ENCODE measurements around the gene PCNX4.
A peak's percentile ranks its signal among the peaks of the same experiment; 100 is the strongest.
"Not testable (repeated sequence)": the region's sequence is repeated elsewhere in the genome, so short reads cannot be mapped to it uniquely, and the experiment has no call there.

Gene PCNX4

DNA sequence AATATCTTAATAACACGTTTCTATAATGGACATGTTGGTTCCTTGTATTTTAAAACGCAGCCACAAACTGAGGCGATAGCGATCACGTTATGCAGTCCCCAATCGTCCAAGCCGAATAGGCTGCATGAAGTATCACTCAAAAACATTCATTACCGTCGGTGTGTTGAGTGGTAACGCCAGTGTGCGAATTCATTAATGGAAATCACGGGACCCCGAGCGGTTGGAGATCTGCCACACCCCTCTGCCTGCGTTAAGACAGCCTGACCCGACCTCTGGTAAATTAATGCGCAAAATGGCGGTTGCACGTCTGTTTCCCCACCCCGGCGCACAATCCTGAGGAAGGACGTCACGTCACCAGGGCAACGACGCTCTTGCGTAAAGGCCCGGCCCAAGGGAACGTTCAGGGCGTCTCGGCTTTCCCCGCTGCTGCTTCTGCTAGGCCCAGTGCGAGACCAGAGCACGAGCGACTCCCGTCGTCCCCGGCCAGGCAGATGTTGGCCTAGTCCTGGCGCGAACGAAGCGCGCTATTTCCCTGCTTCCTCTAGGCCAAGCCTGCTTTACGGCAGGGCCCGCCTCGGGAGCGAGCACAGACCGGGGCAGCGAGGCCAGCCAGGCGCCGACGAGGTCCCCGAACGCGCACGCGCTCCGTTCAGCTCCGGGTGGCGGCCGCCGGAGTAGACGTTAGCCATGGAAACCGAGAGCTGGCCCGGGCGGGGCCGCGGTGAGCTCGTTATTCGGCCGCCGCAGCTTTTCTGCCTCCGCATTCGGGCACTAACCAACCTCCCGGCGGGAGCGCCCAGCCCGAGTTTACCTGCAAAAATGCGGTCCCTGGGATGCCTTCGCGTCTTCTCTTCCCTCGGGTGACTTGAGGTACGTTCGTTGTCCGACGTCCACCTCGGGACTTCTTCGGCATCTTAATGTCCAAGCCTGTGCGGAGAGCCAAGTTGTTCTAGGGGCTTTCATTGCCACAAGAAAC, at the start of gene PCNX4:
Gene PCNX4 (plus strand): TSS at position 374 of the 976 bp plus-strand sequence. CDS start 15,716 bp downstream, outside the sequence.
- peak; percentile 86 to 92 for DNase-seq (ENCODE audit: low read depth in 1 of 2, low spot score in 1 of 2)

DNA sequence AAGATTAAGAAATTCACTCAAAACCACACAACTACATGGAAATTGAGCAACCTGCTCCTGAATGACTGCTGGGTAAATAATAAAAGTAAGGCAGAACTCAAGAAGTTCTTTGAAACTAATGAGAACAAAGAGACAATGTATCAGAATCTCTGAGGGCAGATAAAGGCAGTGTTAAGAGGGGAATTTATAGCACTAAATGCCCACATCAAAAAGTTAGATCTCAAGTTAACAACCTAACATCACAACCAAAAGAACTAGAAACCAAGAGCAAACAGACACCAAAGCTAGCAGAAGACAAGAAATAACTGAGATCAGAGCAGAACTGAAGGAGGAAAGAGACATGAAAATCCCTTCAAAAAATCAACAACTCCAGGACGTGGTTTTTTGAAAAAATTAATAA, 43.7 kb upstream of the PCNX4 start:
- DNase-seq (ENCODE audit: low read depth in 1 of 2, low spot score in 1 of 2), result not testable (repeated sequence)

DNA sequence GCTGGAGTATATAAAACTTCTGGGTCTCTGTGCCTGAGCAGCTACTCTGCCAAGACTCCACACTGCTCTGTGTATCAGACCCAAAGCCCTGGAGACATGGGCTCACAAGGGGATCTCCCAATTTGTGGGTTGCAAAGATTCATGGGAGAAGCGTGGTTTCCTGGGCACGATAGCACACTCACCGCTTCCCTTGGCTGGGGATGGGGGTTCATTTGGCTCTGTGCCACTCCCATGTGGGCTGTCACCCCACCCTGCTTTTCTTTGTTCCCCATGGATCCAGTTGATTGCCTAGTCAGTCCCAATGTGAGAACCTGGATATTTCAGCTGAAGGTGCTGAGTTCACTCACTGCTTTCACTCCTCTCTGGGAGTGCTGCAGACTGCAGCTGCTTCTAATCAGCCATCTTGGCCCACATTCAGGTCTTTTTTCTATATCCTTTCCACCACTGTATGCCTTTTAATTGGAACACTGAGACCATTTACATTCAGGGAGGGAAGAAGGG, 40.0 kb upstream of the PCNX4 start:
- DNase-seq (ENCODE audit: low read depth in 1 of 2, low spot score in 1 of 2), result no peak

DNA sequence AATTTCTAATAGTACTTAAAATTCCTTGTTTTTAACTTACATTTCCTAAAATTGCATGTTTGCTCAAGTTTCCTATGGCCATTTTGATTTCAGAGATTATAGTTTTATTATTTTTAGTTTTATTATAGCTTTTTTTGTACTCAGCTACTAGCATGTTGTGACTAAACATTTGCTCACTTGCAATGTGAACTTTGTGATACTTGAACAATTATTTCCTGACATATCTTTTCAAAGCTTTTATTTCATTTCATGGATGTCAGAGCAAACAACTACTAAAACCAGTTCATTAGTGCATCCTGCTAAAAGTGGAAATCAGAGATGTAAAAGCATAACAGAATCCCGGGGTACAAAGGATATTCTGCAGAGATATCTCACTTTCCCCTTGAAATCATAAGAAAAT, 33.6 kb upstream of the PCNX4 start:
- no peak for DNase-seq (ENCODE audit: low read depth in 1 of 2, low spot score in 1 of 2)

DNA sequence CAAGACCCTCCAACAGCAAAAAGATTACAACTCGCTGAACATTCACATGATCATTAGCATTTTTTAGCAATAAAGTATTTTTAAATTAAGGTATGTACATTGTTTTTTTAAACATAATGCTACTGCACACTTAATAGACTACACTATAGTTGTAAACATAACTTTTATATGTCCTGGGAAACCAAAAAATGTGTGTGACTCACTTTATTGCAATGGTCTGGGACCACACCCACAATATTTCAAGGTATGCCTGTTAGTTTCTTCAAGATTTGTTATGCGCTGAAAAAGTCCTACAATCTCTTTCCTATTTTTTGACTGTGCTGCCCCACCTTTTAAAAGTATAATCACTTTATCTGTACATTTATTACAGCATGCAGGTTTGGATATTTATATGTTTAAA, 30.4 kb upstream of the PCNX4 start:
- no peak for DNase-seq (ENCODE audit: low read depth in 1 of 2, low spot score in 1 of 2)

DNA sequence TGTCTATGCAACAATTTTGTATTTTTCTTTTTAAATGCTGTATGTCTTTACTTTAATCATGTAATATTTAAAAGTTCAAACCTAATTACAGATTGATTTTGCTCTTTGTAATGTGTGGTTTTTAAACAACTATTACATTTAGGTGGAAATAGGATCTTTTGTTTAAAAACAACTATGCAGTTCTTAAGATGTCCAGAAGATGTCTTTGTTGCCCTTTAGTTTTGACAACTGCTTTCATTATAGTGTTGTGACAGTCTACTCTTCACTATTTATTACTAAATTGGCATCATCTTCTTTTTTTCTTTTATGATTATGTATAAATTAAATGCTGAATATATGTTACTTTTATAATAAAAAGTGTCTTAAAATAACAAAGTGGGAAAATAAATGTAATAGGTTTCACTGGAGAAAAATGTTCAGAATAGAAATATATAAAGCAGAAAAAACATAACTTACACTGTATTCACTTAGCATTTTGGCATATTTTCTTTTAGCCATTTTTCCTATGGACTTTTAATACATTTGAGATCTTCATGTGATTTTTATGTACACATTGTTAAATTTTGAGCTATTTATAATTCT, 27.1 kb upstream of the PCNX4 start:
- DNase-seq (ENCODE audit: low read depth in 1 of 2, low spot score in 1 of 2), result no peak

DNA sequence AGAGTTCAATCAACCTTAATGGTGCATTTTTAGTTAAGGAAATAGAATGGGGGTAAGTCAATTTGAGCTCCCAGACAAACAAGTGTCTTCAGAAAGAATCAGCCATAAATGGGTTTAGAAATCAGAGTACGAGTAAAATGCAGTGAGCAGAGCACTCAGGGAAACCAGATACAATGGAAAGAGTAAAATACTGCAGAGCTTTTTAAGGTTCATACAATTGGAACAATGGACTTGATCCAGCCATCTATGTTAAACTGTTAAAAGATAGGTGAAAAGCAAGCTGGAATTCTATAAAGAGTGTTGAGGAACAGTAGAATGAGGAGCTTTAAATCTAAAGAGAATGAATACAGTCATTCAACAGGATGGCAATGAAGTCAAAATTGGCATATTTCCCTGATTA, 23.8 kb upstream of the PCNX4 start:
- no peak for DNase-seq (ENCODE audit: low read depth in 1 of 2, low spot score in 1 of 2)

DNA sequence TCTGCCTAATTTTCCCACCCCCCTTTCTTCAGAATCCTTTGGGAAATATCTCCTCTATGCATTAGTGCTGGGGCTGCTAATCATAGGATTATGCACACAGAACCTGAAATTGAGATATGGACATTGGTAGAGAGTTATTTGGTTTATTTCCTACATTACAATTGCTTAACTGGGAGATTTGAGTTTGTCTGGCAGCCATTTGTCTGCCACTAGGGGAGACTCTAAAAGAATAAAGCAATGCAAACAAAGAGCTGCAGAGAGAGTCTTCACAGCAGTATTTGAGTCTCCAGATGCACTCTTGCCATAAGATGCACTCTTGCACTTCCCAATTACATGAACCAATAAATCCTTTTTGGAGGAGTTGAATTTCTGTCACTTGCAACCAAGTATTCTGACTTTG, 12.0 kb upstream of the PCNX4 start:
- DNase-seq (ENCODE audit: low read depth in 1 of 2, low spot score in 1 of 2), result no peak

DNA sequence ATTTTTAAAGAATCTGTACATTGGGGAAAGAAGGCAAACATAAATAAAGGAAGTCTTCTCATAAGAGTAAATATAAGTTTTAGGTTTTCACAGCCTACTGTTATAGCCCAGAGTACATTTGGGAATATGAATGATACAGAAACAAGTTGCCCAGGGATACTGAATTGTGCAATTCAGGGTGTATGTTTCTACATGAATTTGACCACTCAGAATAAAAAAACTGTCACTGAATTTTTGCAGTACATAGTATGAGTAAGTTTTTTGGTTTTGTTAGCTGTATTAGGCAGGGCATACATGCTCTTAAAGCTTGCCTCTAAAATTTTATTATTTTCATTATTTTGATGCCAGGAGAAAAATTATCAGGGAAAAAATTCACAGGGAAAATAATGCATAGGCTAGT, 6.6 kb upstream of the PCNX4 start:
- no peak for DNase-seq (ENCODE audit: low read depth in 1 of 2, low spot score in 1 of 2)

DNA sequence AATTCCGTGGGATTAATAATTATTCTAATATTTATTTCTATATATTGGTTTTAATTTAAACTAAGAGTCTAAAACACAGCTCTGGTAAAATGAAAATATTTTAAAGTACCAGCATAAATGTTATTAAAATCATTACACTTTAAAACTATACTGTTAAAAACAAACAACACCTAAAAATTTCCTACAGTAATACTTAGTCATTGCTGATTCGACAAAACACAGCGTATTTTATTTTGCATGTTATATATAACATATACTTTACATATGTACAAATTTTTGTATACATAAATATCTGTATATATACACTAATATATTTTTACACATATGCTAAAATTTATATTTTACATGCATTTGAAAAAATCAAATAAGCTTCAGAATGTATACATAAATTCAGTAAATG, 6.0 kb upstream of the PCNX4 start:
- no peak for DNase-seq (ENCODE audit: low read depth in 1 of 2, low spot score in 1 of 2)

DNA sequence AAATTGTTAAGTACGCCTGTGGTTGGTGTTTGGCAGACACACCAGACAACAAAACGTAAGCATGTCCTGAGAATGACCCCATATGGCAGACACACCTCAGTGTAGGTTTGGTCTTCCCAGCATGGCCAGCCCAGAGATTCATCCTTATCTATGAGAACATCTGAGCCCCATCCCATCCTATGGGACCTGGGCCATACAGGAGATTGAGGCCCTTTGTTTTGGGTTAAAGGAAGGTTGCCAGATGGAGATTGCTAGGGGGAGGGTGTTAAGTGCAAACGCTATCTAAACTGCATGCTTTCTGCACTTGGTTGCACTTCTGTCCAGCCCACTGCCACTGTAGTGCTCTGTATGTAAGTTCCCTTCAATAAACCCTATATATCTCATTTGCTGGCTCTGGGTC, 4.1 kb upstream of the PCNX4 start:
- DNase-seq (ENCODE audit: low read depth in 1 of 2, low spot score in 1 of 2), result no peak

DNA sequence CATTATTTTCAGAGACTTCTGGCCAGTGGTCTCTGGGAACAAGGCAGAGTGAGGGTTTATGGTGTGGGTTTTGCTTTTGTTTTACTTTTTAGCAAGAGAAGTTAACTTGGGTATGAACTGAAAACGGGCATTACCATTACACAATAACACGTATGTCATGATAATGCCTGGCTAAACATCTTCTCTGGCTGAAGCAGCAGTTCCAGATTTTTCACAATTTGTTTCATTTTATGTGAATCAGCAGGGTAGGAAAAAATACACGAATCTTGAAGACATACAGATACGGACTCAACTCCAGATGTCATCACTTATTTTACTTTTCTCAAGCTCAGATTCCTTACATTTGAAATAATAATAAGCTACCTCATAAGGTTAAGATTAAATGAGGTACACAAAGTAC, 2.5 kb upstream of the PCNX4 start:
- no peak for DNase-seq (ENCODE audit: low read depth in 1 of 2, low spot score in 1 of 2)

DNA sequence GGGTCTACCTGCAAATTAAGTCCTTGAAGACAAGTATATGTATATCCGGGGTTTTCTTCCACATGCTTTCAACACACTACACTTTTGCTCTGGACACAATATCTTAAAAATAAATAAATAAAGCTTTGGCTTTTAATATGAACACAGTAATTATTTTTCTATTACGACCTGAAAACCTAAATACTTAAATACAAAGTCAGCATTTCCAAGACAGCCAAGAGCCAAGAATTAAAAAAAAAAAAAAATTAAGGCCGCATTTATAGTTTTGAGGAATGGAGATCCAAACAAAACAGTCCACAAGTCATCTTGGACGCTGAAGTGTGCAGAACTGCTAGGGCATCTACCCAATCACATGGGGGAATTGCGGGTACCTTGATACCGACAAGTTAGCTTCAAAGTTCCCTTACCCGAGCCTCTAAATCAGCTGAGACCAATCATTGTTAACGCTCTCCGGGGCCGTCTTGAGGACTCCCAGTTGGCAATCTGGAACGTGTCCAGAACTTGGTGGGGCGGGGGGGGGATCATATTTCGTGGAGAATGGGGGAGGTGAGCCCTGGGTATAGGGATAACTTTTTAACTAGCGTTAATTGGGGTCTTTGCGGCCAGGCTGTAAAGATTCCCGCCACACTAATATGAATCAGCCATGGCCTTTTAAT, 731 bp upstream of the PCNX4 start:
- DNase-seq (ENCODE audit: low read depth in 1 of 2, low spot score in 1 of 2), result peak in 1 of 2 donors; percentile 13

DNA sequence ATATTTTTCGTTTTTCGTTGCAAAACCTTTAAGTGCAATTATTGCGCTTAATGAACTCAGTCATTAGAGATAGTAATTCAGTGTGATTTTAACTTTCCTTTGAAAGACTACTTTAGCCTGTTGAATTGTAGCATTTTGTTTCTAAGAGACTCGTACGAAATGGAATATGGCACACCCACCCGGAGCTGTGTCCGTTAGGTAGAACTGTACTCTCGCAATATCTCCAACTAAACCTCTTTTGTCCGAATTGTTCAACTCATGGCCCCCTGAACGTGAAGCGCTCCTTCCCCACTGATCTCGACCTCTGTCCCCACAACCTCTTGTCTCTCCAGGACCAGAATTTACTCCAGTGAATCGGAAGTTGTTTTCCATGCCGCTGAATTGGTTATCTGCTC, 800 bp downstream of the PCNX4 start:
- DNase-seq (ENCODE audit: low read depth in 1 of 2, low spot score in 1 of 2), result no peak

DNA sequence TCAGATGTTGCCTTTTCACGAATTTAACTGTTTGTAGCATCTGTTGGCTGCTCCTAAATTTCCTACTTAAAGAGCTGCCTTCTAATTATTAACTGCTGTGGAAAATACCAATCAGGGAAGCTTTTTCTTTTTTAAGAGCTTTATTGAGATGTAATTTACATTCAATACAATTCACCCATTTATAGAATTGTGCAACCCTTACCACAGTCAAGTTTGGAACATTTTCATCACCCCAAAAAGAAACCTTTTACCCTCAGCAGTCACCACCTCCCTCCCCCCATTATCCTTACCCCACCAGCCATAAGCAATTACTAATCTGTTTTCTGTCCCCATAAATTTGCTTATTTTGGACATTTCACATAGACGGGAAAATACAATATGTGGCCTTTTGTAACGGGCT, 1.4 kb downstream of the PCNX4 start:
- DNase-seq (ENCODE audit: low read depth in 1 of 2, low spot score in 1 of 2), result no peak

DNA sequence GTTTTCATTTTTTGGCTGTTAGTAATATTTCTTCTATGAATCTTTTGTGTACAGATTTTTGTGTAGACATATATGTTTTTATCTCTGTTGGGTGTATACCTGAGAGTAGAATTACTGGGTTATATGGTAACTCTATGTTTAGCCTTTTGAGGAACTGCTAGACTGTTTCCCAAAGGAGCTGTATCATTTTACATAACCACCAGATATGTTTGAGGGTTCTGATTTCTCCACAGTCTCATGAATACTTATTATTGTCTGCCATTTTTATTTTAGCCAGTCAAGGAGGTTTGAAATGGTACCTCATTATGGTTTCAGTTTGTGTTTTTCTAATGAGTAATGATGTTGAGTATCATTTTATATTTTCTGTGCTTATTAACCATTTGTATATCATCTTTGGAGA, 1.9 kb downstream of the PCNX4 start:
- no peak for DNase-seq (ENCODE audit: low read depth in 1 of 2, low spot score in 1 of 2)

DNA sequence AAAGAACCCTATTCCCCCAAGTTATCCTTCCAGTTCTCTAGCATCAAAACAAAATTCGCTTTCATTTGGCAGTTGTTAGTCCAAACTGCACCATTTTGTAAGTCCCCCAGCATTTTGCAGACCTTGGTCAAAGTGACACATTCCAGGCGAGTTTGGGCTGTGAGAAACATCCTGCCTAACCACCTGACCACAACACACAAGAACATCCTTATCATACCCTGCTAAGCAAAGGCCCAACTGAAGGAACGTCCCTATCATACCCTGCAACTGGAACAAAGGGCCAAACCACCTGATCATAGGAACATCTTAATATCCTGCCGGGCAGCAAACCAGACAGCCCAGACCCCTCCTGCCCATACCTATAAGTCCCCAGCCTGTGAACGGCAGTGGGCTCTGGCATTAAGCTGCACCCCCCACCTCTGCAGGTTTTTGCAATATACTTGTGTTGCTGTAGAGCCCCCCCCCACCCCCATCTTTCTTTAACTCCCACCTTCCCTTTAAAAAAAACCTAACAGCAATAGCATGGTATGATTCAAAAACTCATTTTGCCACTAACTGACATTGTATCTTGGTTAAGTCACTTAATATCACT, 2.7 kb downstream of the PCNX4 start:
- DNase-seq (ENCODE audit: low read depth in 1 of 2, low spot score in 1 of 2), result no peak

DNA sequence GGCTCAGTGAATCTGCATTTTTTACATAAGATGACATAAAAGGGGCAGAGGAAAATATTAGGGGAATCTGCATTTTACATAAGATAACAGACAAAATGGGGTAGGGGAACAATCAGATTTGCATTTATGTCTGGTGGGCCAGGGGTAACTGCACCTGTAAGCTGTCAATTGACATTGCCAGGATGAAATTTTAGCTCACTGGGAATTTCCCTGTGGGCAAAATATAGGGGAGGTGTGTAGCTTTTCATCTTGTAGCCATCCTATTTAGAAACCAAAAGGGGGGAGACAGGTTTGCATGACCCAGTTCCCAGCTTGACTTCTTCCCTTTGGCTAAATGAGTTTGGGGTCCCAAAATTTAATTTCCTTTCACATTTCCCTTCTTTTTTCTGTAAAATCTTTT, 3.5 kb downstream of the PCNX4 start:
- no peak for DNase-seq (ENCODE audit: low read depth in 1 of 2, low spot score in 1 of 2)

DNA sequence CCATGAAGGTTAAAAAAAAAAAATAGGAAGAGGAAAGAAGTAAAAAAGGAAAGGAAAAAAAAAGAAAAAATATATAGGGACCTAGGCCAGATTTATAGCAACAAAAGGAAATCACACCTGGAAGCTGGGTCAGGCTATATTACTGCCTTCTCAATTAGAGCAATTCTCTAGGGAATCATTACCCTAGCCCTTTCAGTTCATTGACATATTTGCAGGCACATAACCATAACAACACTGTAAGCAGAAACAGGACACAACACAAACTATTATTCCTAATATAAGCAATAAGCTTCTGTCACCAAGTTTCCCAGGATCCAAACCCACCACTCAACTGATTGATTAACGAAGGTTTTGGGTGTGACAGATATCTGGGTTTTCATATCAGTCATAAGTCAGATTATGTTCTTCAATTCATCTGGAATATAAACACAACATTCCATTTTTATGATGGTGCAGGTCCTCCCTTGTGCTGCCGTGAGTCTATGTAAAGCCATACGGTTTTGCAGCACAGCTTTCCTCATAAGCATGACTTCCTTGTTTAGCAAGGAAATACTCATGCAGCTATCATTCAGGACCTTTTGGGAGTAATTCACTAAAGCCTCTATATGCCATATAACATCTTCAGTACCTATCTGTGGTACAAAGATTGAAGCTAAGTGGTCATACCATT, 4.2 kb downstream of the PCNX4 start:
- no peak for DNase-seq (ENCODE audit: low read depth in 1 of 2, low spot score in 1 of 2)

DNA sequence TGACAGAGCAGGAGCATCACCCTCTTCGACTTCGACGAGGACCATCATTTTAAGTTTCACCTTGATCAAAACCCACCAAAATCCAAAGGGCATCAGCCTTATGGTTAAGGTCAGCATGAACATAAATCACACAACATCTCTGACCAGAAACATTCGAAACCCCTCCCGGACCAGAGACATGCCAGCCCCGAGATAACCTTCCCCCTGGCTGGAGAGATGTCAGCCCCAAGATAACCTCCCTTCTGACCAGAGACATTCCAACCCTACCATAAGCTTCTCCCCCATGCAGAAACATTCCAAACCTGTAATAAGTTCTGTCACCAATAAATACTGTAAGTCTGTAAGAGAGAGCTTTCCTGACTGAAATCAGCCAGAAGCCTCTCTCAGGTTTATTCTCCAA, 6.3 kb downstream of the PCNX4 start:
- DNase-seq (ENCODE audit: low read depth in 1 of 2, low spot score in 1 of 2), result no peak

DNA sequence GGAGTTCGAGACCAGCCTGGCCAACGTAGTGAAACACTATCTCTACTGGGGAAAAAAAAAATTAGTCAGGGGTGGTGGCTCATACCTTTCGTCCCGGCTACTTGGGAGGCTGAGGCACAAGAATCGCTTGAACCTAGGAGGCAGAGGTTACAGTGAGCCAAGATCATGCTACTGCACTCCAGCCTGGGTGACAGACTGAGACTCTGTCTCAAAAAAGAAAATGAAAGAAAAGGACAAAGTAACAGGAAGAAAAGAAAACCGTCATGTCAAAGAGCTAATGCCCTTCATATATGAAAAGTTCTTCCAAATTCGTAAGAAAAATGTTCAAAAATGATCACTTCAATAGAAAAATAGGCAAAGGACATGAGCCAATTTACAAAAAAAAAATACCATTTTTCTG, 8.1 kb downstream of the PCNX4 start:
- DNase-seq (ENCODE audit: low read depth in 1 of 2, low spot score in 1 of 2), result not testable (repeated sequence)

Data from activated CD4-positive, alpha-beta T cell treated with anti-CD3 and anti-CD28 coated beads, Interleukin-2, amount 50 U/mL, for 24 hours (primary cell).